Spleen (tissue), 7 donors: ENCODE data around the gene ZNF805.

Experiments used
- POLR2A ChIP-seq, 3 donors: fragments of 450-650 bp; IDR thresholded peaks; one replicate each; pipeline ENCODE4 v1.5.1; 2017; ENCODE audit warnings: antibody characterized with exemption in 3 of 3, mild to moderate bottlenecking in 1 of 3
- TF ChIP-seq, protein P1 (sequence below), 11 experiments: fragments of 200-600 bp in 7 of 11; fragments of 450-650 bp in 4 of 11; sonication (generic) in 4 of 11; IDR thresholded peaks in 8 of 11; conservative IDR thresholded peaks in 3 of 11; 1 replicate in 7 of 11; 2 replicates in 4 of 11; pipeline versions ENCODE4 v1.4.0 to v1.8.0; 2016 to 2021; ENCODE audit warnings: antibody characterized with exemption in 11 of 11, inconsistent platforms in 4 of 11, mild to moderate bottlenecking in 1 of 11
- donor health status: DM: no; HTN: no; CAD: no; lungs with moderate emphysema.
- donor health status: DM: no; HTN: no; CAD: no.
- donor health status: DM: no; HTN: no; CAD: no.

DNA sequence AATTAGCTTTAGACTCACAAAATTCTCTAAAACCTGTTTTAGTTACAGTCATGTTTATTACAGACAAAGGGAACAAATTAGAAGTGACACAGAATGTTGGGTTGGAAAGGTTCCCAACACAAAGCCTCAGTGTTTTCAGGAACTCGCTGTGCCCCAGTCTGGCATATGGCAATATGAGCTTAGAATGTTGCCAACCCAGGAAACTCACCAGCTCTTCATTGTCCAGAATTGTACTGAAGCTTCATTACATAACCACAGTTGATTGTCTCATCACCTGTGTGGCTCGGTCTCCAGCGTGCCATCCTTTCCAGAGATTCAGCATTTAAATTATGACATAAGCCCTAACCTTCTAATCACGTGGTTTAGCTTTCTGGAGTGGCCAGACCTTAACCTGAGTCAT lies 30.1 kb upstream of the ZNF805 start:
- TF ChIP-seq POLR2A (IDR thresholded peaks at IDR 0.05) = no peak
- TF ChIP-seq, protein P1, sequence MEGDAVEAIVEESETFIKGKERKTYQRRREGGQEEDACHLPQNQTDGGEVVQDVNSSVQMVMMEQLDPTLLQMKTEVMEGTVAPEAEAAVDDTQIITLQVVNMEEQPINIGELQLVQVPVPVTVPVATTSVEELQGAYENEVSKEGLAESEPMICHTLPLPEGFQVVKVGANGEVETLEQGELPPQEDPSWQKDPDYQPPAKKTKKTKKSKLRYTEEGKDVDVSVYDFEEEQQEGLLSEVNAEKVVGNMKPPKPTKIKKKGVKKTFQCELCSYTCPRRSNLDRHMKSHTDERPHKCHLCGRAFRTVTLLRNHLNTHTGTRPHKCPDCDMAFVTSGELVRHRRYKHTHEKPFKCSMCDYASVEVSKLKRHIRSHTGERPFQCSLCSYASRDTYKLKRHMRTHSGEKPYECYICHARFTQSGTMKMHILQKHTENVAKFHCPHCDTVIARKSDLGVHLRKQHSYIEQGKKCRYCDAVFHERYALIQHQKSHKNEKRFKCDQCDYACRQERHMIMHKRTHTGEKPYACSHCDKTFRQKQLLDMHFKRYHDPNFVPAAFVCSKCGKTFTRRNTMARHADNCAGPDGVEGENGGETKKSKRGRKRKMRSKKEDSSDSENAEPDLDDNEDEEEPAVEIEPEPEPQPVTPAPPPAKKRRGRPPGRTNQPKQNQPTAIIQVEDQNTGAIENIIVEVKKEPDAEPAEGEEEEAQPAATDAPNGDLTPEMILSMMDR (IDR thresholded peaks at IDR 0.05 in 8 of 11, conservative IDR thresholded peaks at IDR 0.05 in 3 of 11) = no peak
